NCI-H1105 treated with DMSO at 0.1 percent for 48 hours (cell line): ENCODE measurements around the gene FBXO48.

Experiments used
- DNase-seq: peaks from one replicate; lab custom pipeline; 2025; lab: John Stamatoyannopoulos, UW

Gene FBXO48

DNA sequence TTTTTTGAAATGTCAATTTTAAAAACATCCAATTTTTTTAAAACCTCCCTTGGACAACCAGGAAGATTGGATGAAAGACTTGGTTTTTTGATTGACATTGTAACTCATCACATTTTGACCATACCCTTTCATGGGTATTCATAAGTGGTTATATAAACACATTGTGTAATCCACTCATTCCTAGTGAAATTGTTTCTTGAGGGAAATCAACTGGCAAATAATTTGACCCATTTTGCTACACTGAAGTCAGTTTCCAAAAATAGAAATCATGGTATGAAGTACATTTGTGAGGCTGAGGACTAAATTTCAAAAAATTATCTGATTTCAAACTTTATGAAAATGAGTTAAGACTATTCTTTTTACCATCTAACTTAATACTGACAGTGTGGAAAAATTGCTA is 31.5 kb downstream of the FBXO48 start:
- DNase-seq: no peak

DNA sequence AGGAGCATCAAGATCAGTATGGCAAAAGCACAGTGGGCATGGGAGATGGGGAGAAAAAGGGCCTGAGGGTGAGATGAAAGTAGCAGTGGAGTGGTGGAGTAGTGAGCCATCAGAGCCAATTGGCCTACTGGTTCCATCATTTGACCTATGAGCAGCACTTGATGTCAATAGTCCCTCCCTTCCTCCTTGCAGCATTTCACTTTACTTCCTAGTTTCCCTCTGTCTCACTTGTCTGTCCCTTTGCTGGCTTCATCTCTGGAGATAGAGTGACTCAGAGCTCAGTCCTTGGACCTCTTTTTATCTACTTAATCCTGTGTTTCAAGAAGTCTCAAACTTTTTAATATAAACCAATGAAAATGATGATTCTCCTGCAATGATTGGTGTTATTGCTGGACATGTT is 32.1 kb downstream of the FBXO48 start:
- no peak for DNase-seq

DNA sequence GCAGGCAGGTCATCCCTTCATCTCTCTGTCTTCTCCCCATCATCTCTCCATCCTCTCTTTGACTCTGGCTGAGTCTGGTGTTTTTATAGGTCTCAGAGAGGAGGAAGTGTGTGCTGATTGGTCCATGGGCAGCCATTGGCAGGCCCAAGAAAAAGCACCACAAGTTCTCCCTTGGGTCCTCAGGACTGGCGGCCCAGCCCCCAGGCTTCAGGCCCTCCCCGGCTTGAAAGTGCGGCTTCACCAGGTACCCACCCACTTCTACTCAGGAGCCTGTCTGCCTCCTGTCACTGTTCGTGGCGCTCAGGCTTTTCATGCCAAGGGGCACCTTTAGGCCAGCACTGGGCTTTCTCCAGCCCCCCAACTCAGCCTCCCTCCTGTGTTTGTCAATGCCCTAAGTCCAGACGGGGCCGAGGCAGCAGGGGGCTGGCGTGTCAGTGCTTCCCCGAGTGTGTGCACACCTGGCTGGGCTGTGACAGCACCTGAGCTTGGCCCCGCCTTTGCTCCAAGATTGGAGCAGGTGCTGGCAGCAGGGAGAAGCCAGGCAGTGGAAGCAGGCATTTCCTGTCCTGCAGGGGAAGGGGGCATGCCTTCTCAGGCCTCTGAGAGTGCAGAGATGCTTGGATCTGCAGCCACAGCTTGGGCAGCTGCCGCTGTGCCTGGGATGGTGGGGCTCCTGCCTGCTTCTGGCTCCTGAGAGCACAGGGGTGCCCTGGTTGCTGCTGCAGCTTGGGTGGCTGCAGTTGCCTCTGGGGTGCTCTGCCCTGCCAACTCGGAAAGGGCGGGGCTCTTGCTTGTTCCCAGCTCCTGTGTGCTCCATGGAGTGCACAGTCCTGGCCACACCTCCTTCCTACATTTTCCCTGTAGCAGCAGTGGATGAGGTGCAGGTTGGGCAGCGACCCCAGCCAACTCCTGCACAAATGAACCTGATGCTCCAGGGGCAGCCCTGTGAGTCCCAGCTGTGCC is 34.1 kb downstream of the FBXO48 start:
- no peak for DNase-seq

- DNase-seq: no peak
These were observed 35.6 kb downstream of the FBXO48 start for GRCh38 chr2:68431316-68431972.

DNA sequence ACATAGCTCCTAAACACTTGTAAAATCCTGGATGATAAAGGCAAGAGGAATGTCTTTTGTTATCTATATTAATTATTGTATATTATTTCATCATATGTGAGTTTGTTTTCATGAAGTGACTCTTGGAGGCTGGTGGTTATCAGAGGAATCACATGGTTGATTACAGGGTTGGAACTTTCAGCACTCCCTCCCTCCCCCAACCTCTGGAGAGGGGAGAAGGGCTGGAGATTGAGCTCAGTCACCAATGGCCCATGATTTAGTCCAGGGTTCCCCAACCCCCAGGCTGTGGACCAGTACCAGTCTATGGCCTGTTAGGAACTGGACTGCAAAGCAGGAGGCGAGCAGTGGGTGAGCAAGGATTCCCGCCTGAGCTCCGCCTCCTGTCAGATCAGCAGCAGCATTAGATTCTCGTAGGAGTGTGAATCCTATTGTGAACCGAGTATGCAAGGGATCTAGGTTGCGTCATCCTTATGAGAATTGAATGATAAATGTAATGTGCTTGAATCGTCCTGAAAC is 37.7 kb downstream of the FBXO48 start:
- DNase-seq: no peak

- no peak for DNase-seq
These were observed 38.3 kb downstream of the FBXO48 start for GRCh38 chr2:68428746-68429145.

GRCh38 chr2:68428126-68428525 is 39.0 kb downstream of the FBXO48 start:
- DNase-seq: no peak

- no peak for DNase-seq
These were observed 40.1 kb downstream of the FBXO48 start for GRCh38 chr2:68426848-68427579.

DNA sequence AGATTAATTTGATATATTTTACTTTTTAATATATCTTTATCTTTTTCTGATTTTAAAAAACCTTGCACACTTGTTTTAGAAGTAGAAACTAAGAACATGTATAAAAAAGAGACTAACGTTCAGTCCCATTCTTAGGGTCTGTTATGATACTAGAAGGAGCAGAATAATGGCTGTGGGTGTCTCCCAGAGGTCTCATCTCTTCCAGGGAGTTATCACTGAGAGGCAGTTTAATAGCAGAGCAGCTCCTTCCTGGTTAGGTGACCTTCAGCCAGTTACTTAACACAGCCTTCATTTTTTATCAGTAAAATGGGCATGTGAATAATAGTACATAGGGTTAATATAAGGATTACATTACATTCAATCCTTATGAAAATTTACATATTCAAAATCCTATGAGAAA is 40.6 kb downstream of the FBXO48 start:
- no peak for DNase-seq

GRCh38 chr2:68425503-68425902 is 41.6 kb downstream of the FBXO48 start:
- DNase-seq: no peak

DNA sequence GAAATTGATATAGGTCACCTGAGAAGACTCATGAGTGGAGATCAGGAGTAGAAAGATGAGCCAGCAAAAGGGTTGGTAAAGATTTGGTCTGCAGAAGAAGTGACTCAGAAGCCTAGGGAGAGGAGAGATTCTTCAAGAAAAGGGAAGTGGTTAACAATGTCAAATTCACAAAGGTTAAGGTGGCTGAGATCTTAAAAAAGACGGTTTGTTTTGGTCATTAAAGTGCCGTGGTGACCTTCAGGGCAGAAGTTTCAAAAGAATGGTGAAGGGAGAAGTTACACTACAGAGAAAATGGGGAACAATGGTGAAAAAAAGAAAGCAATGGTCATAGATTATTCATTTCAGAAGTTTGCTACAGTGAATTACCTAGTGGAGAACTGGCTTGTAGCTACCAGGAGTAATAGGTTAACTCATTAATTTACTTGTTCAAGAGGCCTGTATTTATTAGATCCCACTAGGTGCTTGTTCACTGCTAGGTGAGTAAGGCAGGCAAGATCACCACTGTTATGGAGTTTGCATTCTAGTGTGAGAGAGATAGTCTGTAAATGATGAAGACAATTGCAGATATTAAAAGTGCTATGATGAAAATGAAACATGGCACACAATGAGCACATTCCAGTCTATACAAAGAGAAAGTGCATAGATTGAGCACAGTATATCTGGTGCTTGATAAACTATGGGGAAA is 43.0 kb downstream of the FBXO48 start:
- DNase-seq: no peak

DNA sequence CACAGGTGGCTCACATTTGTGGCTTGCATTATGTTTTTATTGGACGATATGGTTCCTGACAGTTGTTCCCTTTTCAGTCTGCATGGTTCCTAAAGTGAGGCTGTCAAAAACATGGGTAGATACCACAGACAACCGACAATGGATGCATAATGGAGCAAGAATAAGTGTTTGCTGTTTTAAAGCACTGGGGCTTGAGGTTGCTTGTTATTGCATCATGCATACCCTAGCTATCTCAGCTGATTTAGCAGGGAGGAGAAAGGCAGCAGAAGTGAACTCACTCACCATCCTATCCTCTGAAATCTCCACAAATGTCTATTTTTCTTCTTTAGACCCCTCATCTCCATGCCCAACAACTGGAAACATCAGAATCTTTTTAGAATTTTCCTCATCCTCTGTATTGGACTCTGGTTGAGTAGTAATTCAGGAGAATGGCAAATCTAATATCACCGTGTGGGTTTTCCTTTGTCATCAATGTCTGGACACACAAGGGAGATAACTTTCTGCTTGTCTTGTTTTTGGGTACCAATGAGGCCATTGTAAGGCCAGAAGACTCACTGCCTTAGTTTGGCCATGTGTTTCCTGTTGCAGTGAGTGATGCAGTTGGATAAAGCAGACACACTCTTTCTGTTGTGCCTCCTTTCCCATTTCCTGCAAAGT is 46.7 kb downstream of the FBXO48 start:
- no peak for DNase-seq

DNA sequence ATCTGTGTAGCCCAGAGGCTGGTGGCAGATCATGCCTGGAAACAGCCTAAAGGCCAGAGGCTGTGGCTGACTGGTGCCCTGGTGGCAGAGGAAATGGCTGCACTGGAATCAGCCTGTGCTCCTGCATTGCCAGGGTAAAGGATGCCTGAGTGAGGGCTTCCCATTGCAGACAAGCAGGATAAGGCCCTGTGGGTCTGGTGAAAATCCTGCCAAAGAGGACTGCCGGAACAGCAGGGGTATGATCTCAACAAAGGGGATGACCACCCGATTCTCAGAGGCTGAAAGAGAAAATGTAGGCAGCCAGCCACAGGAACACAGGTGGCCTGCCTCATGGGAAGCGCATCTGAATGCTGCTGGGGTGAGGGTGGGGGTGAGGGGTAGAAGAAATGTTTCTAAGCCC is 48.2 kb downstream of the FBXO48 start:
- DNase-seq: no peak

- no peak for DNase-seq
These were observed 48.7 kb downstream of the FBXO48 start for GRCh38 chr2:68418419-68418818.

DNA sequence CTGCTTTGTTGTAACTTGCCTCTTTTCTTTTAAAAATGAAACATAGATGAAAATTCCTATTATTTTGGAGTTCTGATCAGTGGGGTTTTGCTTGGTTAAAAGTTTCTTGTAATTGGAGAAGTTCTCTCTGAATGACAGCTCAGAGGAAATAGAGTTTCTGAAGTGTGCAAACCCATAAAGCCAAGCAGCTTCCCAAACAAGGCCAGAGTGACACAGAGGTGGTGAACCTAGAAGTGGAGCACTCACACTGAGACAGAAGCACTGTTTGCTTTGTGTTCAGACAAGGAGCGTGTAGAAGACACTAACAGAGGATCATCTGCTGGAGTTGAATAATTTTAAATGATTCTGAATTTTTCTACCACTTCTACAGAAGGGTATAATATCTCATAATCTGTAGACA is 49.2 kb downstream of the FBXO48 start:
- DNase-seq: no peak

GRCh38 chr2:68416081-68416675 is 50.9 kb downstream of the FBXO48 start:
- peak; percentile 73 for DNase-seq

DNA sequence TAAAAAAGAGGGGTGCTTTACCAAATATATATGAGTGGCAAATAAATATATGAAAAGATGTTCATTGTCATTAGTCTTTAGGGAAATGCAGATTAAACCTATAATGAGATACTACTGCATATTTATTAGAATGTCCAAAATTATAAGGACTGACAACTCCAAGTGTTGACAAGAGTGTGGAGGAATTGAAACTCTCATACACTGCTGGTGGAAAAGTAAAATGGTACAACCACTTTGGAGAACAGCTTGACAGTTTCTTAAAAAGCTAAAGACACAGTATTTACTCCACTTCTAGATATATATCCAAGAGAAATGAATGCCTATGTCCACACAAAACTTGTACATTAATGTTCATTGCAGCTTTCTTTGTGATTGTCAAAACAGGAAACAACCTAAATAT is 51.6 kb downstream of the FBXO48 start:
- no peak for DNase-seq

DNA sequence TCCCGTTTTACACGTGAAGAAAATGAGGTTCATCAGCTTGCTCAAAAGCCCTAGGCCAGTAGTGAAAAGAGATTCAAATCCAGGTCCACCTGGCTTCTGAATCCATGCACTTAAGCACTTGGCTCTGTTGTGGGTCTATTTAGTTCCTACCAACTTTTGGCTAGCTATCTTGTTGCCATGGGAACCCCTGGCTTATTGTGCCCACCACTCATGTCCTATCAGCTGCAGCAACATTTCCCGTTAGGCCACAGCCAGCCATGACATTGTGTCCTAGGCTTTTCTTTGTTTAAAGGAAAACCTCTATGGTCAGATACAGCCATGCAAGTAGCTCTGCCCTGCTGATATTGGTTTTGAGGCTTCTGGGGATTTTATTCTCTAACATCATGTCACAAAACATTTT is 52.2 kb downstream of the FBXO48 start:
- peak; percentile 57 for DNase-seq

GRCh38 chr2:68414452-68414851 is 52.6 kb downstream of the FBXO48 start:
- DNase-seq: no peak

DNA sequence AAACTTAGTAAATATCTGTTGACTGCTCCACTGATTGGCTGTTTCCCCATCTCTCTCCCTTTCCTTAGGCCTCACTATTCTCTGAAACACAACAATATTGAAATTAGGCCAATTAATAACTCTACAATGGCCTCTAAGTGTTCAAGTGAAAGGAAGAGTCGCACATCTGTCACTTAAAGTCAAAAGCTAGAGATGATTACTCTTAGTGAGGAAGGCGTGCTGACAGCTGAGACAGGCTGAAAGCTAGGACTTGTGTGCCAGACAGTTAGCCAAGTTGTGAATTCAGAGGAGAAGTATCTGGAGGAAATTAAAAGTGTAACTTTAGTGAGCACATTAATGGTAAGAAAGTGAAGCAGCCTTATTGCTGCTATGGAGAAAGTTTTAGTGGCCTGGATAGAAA is 53.6 kb downstream of the FBXO48 start:
- DNase-seq: no peak
